HepG2 (cell line): ENCODE measurements around the gene TLCD1. TPM values are rescaled to one million over a fixed set of nuclear protein-coding genes. Genes with fewer than 3 reads are reported as not detected.
A peak's percentile ranks its signal among the peaks of the same experiment; 100 is the strongest.

Experiments used
- CREM ChIP-seq, 2 experiments: sonication (generic) in 1 of 2; formaldehyde crosslinking in 1 of 2; IDR thresholded peaks; 2 replicates each; pipeline versions ENCODE4 v1.4.0 to v1.6.1; 2016 to 2020; ENCODE audit warnings: antibody characterized with exemption in 1 of 2, mild to moderate bottlenecking in 1 of 2, missing genetic modification reagents in 1 of 2
- GTF2F1 ChIP-seq: fragments of 150-350 bp; IDR thresholded peaks from 2 replicates; pipeline ENCODE4 v1.6.1; 2014; ENCODE audit warnings: low read length
- HCFC1 ChIP-seq: fragments of 150-350 bp; IDR thresholded peaks from 2 replicates; pipeline ENCODE4 v1.6.1; 2014; ENCODE audit warnings: low read depth, low read length
- HMG20A ChIP-seq: IDR thresholded peaks from 2 replicates; pipeline ENCODE4 v1.6.1; 2016; ENCODE audit warnings: borderline replicate concordance
- JUND ChIP-seq: sonication (generic); formaldehyde crosslinking; IDR thresholded peaks from 2 replicates; pipeline ENCODE4 v1.8.0; 2022; ENCODE audit warnings: mild to moderate bottlenecking, missing genetic modification reagents
- PHF5A ChIP-seq: IDR thresholded peaks from one replicate; pipeline ENCODE4 v1.6.1; 2018; ENCODE audit warnings: low read depth, missing genetic modification reagents; ENCODE audit not compliant: unreplicated experiment
- SP4 ChIP-seq: sonication (generic); formaldehyde crosslinking; IDR thresholded peaks from 2 replicates; pipeline ENCODE4 v1.8.1; 2023; ENCODE audit warnings: mild to moderate bottlenecking, missing genetic modification reagents
- TEAD3 ChIP-seq: optimal IDR thresholded peaks from 2 replicates; pipeline ENCODE3; 2016; ENCODE audit warnings: borderline replicate concordance
- TOPORS ChIP-seq: sonication (generic); formaldehyde crosslinking; IDR thresholded peaks from 2 replicates; pipeline ENCODE4 v1.8.0; 2023; ENCODE audit warnings: mild to moderate bottlenecking, missing genetic modification reagents
- XBP1 ChIP-seq: sonication (generic); formaldehyde crosslinking; IDR thresholded peaks from 2 replicates; pipeline ENCODE4 v1.5.0; 2020; ENCODE audit warnings: missing genetic modification reagents
- ZFP82 ChIP-seq: sonication (generic); formaldehyde crosslinking; IDR thresholded peaks from 2 replicates; pipeline ENCODE4 v1.5.1; 2020; ENCODE audit warnings: mild to moderate bottlenecking, missing genetic modification reagents, borderline replicate concordance
- ZNF33A ChIP-seq: sonication (generic); formaldehyde crosslinking; IDR thresholded peaks from 2 replicates; pipeline ENCODE4 v1.5.1; 2020; ENCODE audit warnings: missing genetic modification reagents, mild to moderate bottlenecking, moderate library complexity, borderline replicate concordance
- ZNF441 ChIP-seq: sonication (generic); formaldehyde crosslinking; IDR thresholded peaks from 2 replicates; pipeline ENCODE4 v1.7.0; 2021; ENCODE audit warnings: missing genetic modification reagents, borderline replicate concordance
- ZNF720 ChIP-seq: sonication (generic); formaldehyde crosslinking; IDR thresholded peaks from 2 replicates; pipeline ENCODE4 v1.4.0; 2020; ENCODE audit warnings: missing genetic modification reagents
- ZNF790 ChIP-seq: sonication (generic); formaldehyde crosslinking; IDR thresholded peaks from 2 replicates; pipeline ENCODE4 v1.8.0; 2022; ENCODE audit warnings: missing genetic modification reagents, mild to moderate bottlenecking, borderline replicate concordance
- polyA plus RNA-seq, 8 experiments: library from polyadenylated mRNA; depleted of rRNA in 3 of 8; stranded (reverse) in 7 of 8; unstranded in 1 of 8; fragments of >200 nt; fragmentation: Illumina TruSeq in 4 of 8; extraction: Trizol in 4 of 8; gene quantifications; 2 replicates each; pipeline versions ENCODE4 v1.2.1 to v1.2.3, GENCODE V29; 2011 to 2016; ENCODE audit warnings: low read depth in 4 of 8, missing spikeins in 1 of 8, mixed read lengths in 1 of 8; ENCODE audit not compliant: insufficient read depth in 1 of 8
- total RNA-seq, 5 experiments: library from RNA; depleted of rRNA; stranded (reverse); fragments of >200 nt; fragmentation: Illumina TruSeq; extraction: Trizol; gene quantifications; 2 replicates each; pipeline ENCODE4 v1.2.3, GENCODE V29; 2016; ENCODE audit warnings: low read depth in 1 of 5
- TF ChIP-seq, protein P1 (sequence below): sonication (generic); formaldehyde crosslinking; IDR thresholded peaks from 2 replicates; pipeline ENCODE4 v1.4.0; 2020; ENCODE audit warnings: missing genetic modification reagents, borderline replicate concordance
- TF ChIP-seq, protein P2 (sequence below): sonication (generic); formaldehyde crosslinking; IDR thresholded peaks from 2 replicates; pipeline ENCODE4 v1.4.0; 2020; ENCODE audit warnings: missing genetic modification reagents
- TF ChIP-seq, protein P3 (sequence below): sonication (generic); formaldehyde crosslinking; IDR thresholded peaks from 2 replicates; pipeline ENCODE4 v1.8.0; 2023; ENCODE audit warnings: mild to moderate bottlenecking, missing genetic modification reagents
- TF ChIP-seq, protein P4 (sequence below): sonication (generic); formaldehyde crosslinking; IDR thresholded peaks from 2 replicates; pipeline ENCODE4 v1.8.1; 2023; ENCODE audit warnings: missing genetic modification reagents, mild to moderate bottlenecking, borderline replicate concordance
- TF ChIP-seq, protein P5 (sequence below): sonication (generic); formaldehyde crosslinking; conservative IDR thresholded peaks from 2 replicates; pipeline ENCODE4 v1.4.0; 2020; ENCODE audit warnings: mild to moderate bottlenecking, missing genetic modification reagents, moderate library complexity

Gene TLCD1
- total and polyA plus RNA-seq, 2 of the 13 experiments (the other 11 are each of a cell fraction or from before 2014, with no cell fraction given) = 14.9 to 19.6 TPM

DNA sequence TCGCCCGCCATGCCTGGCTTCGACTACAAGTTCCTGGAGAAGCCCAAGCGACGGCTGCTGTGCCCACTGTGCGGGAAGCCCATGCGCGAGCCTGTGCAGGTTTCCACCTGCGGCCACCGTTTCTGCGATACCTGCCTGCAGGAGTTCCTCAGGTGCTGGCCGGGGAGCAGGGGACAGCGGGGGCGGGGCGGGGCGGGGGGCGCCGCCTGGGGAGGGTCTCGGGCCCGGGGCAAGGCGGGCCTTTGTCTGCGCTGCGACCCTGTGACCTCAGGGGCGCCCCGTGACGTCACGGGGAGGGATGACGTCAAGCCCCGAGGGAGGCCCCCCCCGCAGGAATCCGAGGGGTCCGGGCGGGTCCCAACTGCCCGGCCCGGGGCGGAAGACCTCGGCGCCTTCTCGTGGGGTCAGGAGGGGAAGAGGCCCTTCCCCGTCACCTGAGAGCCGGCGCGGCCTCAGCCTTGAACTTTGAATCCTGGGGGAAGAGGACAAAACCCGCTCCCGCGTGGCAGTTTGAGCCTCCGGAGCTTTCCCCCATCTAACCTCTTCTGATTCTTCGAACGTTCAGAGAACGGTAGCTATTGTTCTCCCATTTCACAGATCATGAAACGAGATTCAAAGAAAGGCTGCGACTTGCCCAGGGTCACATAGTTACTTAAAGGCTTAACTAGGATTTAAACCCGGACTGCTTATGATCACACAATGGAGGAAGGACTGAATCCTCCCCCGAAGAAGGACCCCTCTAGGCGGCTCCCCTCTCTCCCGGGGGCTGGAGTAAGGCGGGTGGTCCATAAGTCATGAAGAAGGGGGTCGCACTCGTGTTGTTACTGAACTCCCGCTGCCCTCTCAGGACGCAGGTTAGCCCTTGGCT lies 18.3 kb upstream of the TLCD1 start (continued):
- TF ChIP-seq TEAD3 (CRISPR knock-in tag) (peak; percentile 92), GTF2F1 (no peak), ZFP82 (peak; percentile 77; the same call in 1 of the 2 replicates), TOPORS (CRISPR knock-in tag) (no peak), SP4 (CRISPR knock-in tag) (no peak), XBP1 (CRISPR knock-in tag) (no peak), ZNF33A (CRISPR knock-in tag) (no peak), CREM (IDR thresholded peaks at IDR 0.05) (peak; percentile 88), CREM (CRISPR knock-in tag; IDR thresholded peaks at IDR 0.05) (peak; percentile 76; the same call in 1 of the 2 replicates), ZNF790 (CRISPR knock-in tag) (no peak), JUND (CRISPR knock-in tag) (no peak), PHF5A (CRISPR knock-in tag) (no peak), ZNF720 (no peak), ZNF441 (CRISPR knock-in tag) (no peak; the same call in 1 of the 2 replicates), HCFC1 (no peak), HMG20A (CRISPR knock-in tag) (0 out of 2 replicates have a peak, but pooled peaks have one; percentile 22)
- TF ChIP-seq, protein P1, sequence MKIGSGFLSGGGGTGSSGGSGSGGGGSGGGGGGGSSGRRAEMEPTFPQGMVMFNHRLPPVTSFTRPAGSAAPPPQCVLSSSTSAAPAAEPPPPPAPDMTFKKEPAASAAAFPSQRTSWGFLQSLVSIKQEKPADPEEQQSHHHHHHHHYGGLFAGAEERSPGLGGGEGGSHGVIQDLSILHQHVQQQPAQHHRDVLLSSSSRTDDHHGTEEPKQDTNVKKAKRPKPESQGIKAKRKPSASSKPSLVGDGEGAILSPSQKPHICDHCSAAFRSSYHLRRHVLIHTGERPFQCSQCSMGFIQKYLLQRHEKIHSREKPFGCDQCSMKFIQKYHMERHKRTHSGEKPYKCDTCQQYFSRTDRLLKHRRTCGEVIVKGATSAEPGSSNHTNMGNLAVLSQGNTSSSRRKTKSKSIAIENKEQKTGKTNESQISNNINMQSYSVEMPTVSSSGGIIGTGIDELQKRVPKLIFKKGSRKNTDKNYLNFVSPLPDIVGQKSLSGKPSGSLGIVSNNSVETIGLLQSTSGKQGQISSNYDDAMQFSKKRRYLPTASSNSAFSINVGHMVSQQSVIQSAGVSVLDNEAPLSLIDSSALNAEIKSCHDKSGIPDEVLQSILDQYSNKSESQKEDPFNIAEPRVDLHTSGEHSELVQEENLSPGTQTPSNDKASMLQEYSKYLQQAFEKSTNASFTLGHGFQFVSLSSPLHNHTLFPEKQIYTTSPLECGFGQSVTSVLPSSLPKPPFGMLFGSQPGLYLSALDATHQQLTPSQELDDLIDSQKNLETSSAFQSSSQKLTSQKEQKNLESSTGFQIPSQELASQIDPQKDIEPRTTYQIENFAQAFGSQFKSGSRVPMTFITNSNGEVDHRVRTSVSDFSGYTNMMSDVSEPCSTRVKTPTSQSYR (CRISPR knock-in tag) = no peak
- TF ChIP-seq, protein P2, sequence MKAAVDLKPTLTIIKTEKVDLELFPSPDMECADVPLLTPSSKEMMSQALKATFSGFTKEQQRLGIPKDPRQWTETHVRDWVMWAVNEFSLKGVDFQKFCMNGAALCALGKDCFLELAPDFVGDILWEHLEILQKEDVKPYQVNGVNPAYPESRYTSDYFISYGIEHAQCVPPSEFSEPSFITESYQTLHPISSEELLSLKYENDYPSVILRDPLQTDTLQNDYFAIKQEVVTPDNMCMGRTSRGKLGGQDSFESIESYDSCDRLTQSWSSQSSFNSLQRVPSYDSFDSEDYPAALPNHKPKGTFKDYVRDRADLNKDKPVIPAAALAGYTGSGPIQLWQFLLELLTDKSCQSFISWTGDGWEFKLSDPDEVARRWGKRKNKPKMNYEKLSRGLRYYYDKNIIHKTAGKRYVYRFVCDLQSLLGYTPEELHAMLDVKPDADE = no peak
- TF ChIP-seq, protein P3, sequence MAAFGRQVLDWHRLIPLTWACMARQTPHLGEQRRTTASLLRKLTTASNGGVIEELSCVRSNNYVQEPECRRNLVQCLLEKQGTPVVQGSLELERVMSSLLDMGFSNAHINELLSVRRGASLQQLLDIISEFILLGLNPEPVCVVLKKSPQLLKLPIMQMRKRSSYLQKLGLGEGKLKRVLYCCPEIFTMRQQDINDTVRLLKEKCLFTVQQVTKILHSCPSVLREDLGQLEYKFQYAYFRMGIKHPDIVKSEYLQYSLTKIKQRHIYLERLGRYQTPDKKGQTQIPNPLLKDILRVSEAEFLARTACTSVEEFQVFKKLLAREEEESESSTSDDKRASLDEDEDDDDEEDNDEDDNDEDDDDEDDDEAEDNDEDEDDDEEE = no peak
- TF ChIP-seq, protein P4, sequence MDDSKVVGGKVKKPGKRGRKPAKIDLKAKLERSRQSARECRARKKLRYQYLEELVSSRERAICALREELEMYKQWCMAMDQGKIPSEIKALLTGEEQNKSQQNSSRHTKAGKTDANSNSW (CRISPR knock-in tag) = no peak
- TF ChIP-seq, protein P5, sequence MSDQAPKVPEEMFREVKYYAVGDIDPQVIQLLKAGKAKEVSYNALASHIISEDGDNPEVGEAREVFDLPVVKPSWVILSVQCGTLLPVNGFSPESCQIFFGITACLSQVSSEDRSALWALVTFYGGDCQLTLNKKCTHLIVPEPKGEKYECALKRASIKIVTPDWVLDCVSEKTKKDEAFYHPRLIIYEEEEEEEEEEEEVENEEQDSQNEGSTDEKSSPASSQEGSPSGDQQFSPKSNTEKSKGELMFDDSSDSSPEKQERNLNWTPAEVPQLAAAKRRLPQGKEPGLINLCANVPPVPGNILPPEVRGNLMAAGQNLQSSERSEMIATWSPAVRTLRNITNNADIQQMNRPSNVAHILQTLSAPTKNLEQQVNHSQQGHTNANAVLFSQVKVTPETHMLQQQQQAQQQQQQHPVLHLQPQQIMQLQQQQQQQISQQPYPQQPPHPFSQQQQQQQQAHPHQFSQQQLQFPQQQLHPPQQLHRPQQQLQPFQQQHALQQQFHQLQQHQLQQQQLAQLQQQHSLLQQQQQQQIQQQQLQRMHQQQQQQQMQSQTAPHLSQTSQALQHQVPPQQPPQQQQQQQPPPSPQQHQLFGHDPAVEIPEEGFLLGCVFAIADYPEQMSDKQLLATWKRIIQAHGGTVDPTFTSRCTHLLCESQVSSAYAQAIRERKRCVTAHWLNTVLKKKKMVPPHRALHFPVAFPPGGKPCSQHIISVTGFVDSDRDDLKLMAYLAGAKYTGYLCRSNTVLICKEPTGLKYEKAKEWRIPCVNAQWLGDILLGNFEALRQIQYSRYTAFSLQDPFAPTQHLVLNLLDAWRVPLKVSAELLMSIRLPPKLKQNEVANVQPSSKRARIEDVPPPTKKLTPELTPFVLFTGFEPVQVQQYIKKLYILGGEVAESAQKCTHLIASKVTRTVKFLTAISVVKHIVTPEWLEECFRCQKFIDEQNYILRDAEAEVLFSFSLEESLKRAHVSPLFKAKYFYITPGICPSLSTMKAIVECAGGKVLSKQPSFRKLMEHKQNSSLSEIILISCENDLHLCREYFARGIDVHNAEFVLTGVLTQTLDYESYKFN (CRISPR knock-in tag) = peak; percentile 66
